ENCODE data around the gene PAK6.

The PAK6 gene

DNA sequence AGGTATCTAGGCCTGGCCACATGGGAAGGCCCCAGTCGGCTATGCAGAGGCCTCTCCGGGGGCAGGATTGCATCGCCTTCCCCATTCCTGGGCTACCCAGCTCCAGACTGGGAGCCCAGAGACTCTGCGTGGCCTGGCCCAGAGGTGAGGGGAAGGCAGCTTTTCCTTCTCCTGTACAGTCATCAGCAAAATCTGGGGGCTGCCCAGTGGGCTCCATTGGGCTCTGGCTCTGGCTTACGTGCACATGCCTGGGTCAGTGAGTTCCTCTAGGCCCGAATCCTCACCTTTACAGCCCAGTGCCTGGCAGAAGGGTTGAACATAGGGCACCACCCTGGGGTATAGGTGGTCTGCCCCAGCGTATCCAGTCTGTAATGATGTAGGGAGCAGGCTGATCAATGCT lies 47.9 kb downstream of the PAK6 start:
- peaks cover 7% of the 10 kb centered on the region for H3K4me1 Mint-ChIP-seq
- H3K27ac Mint-ChIP-seq = no peak overlapping the region
- H3K9me3 Mint-ChIP-seq = no peaks in the 10 kb centered on the region
- ATAC-seq (no peak), DNase-seq (no peak)
- H3K27me3 Mint-ChIP-seq = peaks cover 19% of the 10 kb centered on the region
- no peak overlapping the region for H3K4me3 Mint-ChIP-seq

DNA sequence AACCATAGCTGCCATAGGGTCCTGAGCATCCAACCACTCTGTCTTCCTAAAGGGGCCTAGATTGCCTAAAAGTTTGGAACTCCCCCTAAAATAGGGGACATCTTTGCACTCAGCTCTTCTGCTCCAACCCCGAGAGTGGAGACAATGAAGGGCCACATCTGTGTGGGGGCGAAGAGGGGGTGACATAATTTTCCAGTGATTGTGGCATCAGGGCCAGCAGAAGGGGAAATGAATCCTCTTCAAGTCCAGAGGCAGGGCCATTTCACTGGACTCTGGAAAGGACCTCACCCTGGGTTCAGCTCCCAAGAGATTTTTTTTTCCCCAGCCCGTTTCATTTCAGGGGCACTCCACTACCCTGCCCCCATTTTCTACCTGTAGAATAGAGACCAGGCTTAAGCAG lies 48.6 kb downstream of the PAK6 start:
- no peaks in the 10 kb centered on the region for H3K9me3 Mint-ChIP-seq
- ATAC-seq = no peak
- H3K4me3 Mint-ChIP-seq = no peak overlapping the region
- H3K27me3 Mint-ChIP-seq = peaks cover 18% of the 10 kb centered on the region
- peaks cover 7% of the 10 kb centered on the region for H3K4me1 Mint-ChIP-seq
- DNase-seq = no peak
- no peak overlapping the region for H3K27ac Mint-ChIP-seq

DNA sequence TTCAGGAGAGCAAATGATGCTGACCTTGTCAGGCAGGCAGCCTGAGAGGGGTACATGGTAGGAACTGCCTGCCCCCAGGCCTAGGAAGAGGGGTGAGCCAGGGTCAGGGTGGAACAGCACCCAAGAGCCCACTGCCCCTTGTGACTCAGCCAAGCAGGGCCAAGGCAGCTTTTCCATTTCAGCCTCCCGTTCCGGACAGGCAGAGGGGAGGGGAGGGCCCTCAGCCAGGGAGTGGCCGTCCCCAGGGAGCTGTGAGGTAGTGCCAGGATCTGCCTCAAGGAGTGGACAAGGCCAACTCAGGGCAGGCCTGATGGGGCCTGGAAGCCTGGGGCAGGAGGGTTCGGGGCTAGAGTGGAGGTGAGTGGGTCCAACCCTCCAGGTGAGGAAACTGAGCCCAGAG lies 49.1 kb downstream of the PAK6 start:
- peaks cover 7% of the 10 kb centered on the region for H3K4me1 Mint-ChIP-seq
- ATAC-seq = no peak
- no peak overlapping the region for H3K4me3 Mint-ChIP-seq
- H3K27me3 Mint-ChIP-seq = peaks cover 14% of the 10 kb centered on the region
- DNase-seq = no peak
- no peaks in the 10 kb centered on the region for H3K9me3 Mint-ChIP-seq
- H3K27ac Mint-ChIP-seq = peak overlapping the region; percentile 21 to 40

DNA sequence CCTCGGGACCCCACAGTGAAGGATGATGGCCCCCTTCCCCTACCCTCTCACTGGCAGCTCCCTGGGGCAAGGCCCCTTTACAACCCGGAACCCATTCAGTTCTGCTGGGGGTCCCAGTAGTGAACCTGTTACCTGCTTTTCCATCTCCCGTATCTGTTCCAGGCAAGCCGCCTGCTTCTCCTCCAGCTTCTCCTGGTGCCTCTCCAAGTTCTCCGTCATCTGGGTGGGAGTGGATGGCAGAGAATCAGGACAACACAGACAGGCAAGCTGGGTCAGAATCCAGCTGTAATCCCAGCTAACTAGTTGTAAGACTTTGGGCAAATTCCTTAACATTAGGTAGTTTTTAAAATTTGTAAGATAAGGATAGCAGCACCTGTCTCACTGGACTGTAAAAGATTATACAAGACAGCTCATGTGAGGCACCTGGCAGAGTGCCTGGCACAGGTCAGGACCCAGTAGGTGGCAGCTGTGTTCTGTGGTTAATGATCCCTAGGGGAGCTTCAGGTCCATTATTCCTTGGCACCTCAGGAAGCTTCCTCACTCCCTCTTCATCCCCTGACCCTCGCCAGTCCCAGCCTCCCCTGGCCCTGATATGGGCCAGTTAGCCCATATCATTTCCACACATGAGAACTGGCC lies 50.4 kb downstream of the PAK6 start:
- no peak overlapping the region for H3K4me3 Mint-ChIP-seq
- H3K4me1 Mint-ChIP-seq = peaks cover 7% of the 10 kb centered on the region
- DNase-seq (no peak), ATAC-seq (no peak)
- H3K27me3 Mint-ChIP-seq = peaks cover under 1% of the 10 kb centered on the region
- H3K27ac Mint-ChIP-seq = no peak overlapping the region
- no peaks in the 10 kb centered on the region for H3K9me3 Mint-ChIP-seq

DNA sequence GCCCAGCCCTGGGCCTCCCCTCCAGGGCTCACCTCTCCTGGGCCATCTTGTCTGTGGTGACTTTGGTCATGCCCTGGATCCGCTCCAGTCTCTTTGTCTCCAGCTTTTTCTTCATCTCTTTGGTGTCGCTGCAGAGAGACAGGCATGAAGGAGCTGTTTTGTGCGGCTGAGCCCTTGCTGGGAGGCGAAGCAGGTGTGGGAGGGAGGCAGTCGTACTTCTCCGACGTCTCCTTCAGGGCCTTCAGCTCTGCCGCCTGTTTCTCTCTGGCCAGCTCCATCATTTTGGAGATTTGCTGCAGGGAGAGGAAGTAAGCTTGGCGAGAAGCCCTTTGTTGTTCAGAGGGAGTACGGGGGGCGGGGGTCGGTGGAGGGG lies 51.7 kb downstream of the PAK6 start:
- no peak overlapping the region for H3K4me3 Mint-ChIP-seq
- peaks cover 5% of the 10 kb centered on the region for H3K4me1 Mint-ChIP-seq
- no peak overlapping the region for H3K27ac Mint-ChIP-seq
- H3K9me3 Mint-ChIP-seq = no peaks in the 10 kb centered on the region
- DNase-seq = no peak
- H3K27me3 Mint-ChIP-seq = no peaks in the 10 kb centered on the region
- ATAC-seq = no peak

DNA sequence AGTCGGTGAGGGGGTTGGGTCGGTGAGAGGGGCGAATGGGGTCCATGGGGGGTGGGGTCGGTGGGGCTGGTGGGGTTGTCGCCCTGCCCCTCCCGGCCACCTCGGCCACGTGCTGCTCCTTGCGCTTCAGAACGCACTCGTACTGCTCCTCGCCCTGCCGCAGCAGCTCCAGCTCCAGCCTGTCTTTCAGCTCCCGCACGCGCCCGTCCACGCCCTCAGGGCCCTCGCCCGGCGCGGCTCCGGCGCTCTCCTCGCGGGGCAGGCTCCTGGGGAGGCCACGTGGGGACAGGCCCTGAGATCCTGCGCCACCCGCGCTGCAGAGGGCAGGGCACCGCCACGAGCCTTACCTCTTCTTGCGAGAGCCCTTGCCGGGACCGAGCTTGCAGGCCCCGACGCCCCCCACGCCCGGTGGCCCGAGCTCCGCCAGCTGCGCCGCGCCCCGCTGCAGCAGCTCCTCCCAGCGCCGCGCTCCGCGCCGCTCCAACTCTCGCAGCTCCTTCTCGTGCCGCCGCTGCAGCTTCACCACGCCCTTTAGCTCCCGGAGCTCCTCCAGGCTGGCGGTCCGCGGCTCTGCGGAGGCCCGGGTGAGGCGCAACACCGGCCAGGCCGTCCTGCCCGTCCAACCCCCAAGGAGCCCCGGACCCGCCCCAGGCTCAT lies 52.2 kb downstream of the PAK6 start:
- Mint-ChIP-seq H3K4me3 (no peak overlapping the region), H3K4me1 (peaks cover under 1% of the 10 kb centered on the region), H3K9me3 (no peaks in the 10 kb centered on the region), H3K27ac (no peak overlapping the region), H3K27me3 (no peaks in the 10 kb centered on the region)
- no peak for DNase-seq
- peak; percentile 37 for ATAC-seq

DNA sequence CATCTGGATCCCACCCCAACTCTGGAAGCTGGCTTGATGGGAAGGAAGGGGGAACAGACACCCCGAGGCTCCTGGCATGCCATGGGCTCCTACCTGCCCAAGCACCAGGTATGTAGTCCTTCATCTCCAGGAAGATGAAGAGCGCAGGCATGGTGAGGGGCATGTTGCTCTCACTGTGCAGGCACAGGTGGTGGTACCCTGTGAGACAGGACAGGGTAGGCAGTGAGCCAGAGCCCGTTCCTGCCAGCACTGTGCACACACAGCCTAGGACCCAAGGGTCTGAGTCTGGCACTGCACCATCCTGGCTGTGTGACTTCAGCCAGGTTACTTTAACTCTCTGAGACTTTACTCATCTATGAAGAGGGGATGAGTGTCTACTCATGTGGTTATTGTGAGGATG lies 53.4 kb downstream of the PAK6 start:
- H3K4me3 Mint-ChIP-seq = no peak overlapping the region
- DNase-seq (no peak), ATAC-seq (no peak)
- no peak overlapping the region for H3K27ac Mint-ChIP-seq
- H3K4me1 Mint-ChIP-seq = no peaks in the 10 kb centered on the region
- no peaks in the 10 kb centered on the region for H3K27me3 Mint-ChIP-seq
- no peaks in the 10 kb centered on the region for H3K9me3 Mint-ChIP-seq

DNA sequence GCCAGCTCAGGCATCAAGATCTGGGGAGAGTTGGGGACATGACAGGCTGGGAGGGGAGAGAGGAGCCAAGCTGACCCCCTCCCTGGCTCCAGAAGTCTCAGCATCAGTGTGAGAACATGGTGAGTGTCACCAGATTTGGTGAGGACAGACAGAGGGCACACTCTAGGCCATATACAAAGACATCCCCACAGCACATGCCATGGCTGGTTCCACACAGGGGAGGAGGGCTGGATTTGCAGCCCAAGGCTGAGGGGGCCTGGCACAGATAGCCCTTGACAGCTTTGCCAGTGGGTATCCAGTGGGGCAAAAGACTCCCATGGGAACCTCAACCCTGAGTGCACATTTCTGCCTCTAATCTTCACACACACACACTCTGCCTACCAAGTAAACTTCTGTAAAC lies 54.1 kb downstream of the PAK6 start:
- ATAC-seq (no peak), DNase-seq (no peak)
- H3K9me3 Mint-ChIP-seq = no peaks in the 10 kb centered on the region
- H3K27me3 Mint-ChIP-seq = no peaks in the 10 kb centered on the region
- H3K4me3 Mint-ChIP-seq = no peak overlapping the region
- no peaks in the 10 kb centered on the region for H3K4me1 Mint-ChIP-seq
- H3K27ac Mint-ChIP-seq = peak overlapping the region in 1 of 2 donors; percentile 38

DNA sequence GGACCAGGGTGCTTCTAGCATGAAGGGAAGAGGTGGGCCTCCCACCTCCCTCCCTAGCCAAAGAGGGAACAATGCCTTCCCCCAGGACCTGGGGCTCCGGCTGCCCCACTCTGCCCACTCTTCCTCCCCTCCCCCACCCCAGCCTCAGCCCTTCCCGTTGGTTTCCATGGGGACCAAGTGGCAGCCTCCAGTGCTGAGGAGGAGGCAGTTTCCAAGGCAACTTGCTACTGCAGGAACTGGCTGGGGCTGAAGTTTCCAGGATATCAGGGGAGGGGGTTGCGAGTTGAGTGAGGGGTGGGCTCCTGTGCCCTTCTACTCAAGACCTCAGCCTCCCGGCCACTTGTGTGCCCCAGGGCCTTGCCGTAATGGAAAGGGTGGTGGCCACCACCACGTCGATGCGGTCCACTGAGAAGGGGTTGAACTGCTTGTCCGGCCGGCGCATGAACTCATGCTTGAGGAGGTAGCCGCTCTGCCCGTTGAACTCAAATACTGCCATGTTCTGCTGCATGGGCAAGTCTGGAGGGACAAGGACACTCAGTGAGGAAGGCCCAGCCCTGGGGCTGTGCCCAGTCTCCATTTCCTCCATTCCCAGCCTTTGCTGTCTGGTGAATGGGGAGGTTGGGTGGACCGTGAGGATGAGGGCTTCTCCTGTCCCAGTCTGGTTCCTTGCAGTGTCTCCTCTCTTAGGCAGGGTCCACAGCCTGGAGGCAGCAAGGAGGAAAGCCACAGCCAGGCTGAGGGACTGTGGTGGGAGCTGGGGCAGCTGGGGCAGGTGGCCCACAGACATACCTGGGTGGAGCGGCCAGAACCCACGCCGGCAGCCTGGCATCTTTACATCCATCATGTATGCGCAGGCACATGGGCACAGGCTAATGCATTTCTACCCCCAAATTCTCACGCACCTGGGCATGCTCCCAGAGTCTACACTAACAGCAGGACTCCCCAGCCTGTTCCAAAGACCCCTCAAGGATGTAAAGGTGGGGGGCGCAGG lies 55.3 kb downstream of the PAK6 start:
- Mint-ChIP-seq H3K27ac (no peak overlapping the region), H3K4me1 (no peaks in the 10 kb centered on the region), H3K27me3 (no peaks in the 10 kb centered on the region), H3K4me3 (no peak overlapping the region), H3K9me3 (no peaks in the 10 kb centered on the region)
- DNase-seq = no peak
- no peak for ATAC-seq

DNA sequence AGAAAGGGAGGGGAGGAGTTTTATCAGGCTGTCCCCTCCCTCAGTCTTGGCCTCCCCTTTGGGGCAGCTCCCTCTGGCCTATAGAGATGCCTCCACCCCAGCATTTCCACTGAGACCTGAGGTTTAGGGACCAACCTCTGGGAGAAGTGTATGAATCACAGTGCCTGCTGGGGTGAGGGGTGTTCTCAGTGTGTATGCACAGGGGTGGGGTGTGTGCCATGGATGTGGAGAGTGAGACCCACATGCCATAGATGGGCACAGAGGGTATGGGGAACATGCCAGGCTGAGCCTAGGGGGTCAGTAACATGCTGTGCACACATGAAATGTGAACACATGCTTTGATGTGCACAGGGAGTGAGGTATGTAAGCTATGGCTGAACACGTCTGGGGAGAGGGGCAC lies 56.4 kb downstream of the PAK6 start:
- Mint-ChIP-seq H3K9me3 (no peaks in the 10 kb centered on the region), H3K27me3 (no peaks in the 10 kb centered on the region), H3K4me3 (no peak overlapping the region), H3K4me1 (no peaks in the 10 kb centered on the region), H3K27ac (peak overlapping the region in 1 of 2 donors; percentile 42)
- ATAC-seq (no peak), DNase-seq (no peak)

DNA sequence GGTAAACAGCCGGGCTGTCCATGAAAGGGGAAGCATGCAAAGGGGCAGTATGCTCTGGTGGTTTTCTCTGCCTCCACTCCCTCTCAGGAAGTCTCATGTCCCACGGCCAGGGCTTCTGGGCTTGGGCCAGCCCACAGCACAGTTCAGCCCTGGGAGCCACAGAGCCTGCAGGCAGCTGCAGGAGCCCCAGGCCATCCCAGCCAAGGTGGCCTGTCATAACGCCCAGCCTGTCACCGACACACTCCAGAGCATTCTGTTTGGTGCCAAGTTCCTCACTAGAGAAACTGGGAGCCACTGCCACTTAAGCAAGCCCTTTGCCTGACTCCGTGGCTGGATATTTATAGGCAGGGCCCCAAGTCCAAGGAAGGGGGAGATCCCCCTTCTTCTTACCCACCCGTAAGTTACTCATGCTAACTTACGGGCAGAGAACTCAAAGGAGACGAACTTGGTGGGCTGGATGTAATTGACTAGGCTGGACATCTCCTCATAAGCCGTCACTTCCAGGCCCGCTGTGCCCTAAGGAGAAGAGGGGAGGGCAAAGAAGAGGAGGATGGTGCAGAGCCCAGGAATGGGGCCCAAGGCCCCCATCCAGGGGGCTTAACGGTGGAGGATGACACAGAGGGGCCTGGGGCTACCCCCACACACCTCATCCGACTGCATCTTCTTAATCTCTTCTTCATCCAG lies 57.2 kb downstream of the PAK6 start:
- Mint-ChIP-seq H3K27ac (no peak overlapping the region), H3K4me1 (no peaks in the 10 kb centered on the region), H3K27me3 (no peaks in the 10 kb centered on the region), H3K9me3 (no peaks in the 10 kb centered on the region), H3K4me3 (no peak overlapping the region)
- ATAC-seq (no peak), DNase-seq (no peak)

DNA sequence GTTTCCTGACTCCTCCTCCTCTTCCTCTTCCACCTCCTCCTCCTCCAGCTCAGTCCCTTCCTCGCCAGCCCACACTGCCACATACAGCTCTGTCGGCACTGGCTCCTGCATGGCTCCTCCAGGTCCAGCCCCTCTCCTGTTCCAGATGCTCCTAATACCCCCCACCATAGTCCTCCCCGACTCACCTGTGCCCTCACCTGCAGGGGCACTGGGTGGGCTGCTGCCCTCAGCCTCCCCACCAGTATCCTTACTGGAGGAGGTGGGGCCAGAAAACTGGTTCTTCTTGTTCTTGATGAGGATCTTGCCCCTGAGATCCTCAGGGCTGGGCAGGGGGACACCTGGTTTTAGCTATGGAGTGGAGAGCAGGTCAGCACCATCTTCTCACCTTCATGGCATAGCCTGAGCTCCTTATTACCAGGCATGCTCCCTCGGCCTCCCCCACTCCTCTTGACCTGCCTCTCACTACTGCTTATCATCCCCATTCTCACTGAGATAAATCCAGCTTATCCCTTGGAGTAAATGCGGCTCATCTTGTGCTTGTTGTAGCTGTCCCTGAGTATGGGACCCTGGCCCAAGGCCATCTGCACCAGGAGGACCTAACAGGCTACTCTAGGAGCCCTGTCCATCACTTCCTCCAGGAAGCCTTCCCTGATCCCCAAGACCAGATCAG lies 57.8 kb downstream of the PAK6 start:
- no peaks in the 10 kb centered on the region for H3K9me3 Mint-ChIP-seq

DNA sequence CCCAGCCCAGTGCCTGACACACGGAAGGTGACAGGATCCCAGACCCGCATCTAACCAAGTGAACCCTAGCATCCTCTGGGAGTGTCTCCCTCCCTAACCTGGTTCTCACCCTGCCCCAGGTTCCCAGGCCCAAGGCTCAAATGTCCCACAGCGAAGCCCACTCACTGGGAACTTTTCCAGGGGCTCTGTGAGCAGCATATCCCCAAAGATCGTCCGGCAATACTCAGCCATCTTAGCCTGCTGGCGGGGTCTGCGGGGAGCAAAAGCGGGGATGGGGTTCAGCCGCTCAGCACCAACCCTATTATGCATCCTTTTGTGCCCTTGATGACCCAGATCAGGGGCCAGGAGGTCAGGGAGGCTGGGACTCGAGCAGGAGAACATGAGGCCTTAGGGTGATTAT lies 58.5 kb downstream of the PAK6 start:
- ATAC-seq (no peak), DNase-seq (no peak)
- Mint-ChIP-seq H3K9me3 (no peaks in the 10 kb centered on the region), H3K4me3 (no peak overlapping the region), H3K4me1 (no peaks in the 10 kb centered on the region), H3K27ac (no peak overlapping the region), H3K27me3 (no peaks in the 10 kb centered on the region)

More for the DNA sequence above, 57.8 kb downstream of the PAK6 start:
- H3K27ac Mint-ChIP-seq = no peak overlapping the region
- H3K4me1 Mint-ChIP-seq = no peaks in the 10 kb centered on the region
- DNase-seq = no peak
- H3K4me3 Mint-ChIP-seq = no peak overlapping the region
- ATAC-seq = no peak
- no peaks in the 10 kb centered on the region for H3K27me3 Mint-ChIP-seq

DNA sequence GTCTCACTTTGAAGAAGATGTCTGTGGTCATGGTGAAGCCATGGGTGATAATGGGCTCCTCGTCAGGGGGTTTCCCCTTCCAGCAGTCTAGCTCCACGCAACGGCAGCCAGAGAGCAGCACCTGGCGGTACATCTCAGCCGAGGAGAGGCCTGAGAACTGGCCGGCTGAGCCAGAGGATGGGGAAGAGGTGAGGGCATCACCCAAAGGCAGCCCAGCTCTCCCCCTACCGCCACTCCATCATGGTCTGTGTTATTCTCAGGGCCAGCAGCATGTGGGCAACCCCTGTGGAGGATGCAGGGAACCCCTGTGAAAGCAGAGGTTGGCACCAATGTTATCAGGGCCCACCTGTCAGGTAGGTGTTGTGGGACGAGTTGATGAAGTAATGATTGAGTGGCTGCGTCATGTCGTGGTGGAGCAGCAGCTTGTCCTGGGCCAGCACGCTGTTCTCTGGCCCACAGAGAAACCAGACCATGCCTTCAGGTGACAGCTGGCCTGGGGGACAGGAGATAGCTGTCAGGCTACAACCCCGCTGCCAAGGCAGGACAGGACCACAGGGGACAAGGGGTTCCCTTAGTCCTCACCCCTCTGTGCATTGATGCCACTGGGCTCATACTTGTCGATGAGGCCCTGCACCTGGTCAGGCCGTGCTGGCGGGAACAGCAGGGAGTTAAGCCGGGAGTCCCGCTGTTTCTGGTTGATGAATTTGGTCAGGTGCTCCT lies 59.5 kb downstream of the PAK6 start:
- no peaks in the 10 kb centered on the region for H3K27me3 Mint-ChIP-seq
- H3K27ac Mint-ChIP-seq = no peak overlapping the region
- ATAC-seq (no peak), DNase-seq (no peak)
- H3K9me3 Mint-ChIP-seq = no peaks in the 10 kb centered on the region
- no peak overlapping the region for H3K4me3 Mint-ChIP-seq
- H3K4me1 Mint-ChIP-seq = peaks cover 2% of the 10 kb centered on the region

DNA sequence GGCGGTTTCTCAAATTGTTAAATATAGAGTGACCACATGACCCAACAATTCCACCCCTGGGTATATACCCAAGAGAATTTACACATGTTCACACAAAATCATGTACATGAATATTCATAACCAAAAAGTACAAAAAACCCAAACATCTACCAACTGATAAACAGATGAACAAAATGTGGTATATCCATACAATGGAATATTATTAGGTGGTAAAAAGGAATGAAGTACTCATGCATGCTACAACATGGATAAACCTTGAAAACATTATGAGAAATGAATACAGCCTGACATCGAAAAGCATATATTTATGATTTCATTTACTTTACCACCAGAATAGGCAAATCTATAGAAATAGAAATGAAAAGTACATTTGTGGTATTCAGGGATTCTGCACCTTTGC lies 61.5 kb downstream of the PAK6 start:
- Mint-ChIP-seq H3K27me3 (no peaks in the 10 kb centered on the region), H3K4me3 (no peak overlapping the region), H3K4me1 (peaks cover 20% of the 10 kb centered on the region), H3K27ac (no peak overlapping the region), H3K9me3 (no peaks in the 10 kb centered on the region)
- ATAC-seq = no peak
- no peak for DNase-seq
